Smooth muscle cell of the pulmonary artery (primary cell): ENCODE data around the gene SCN2A. TPM values are rescaled to one million over a fixed set of nuclear protein-coding genes. Genes with fewer than 3 reads are reported as not detected.

Experiments
- total RNA-seq: library from RNA; depleted of rRNA; stranded (reverse); fragments of >200 nt; gene quantifications from 2 replicates; pipeline ENCODE4 v1.2.3, GENCODE V29; 2014

Gene SCN2A
- 1.8 and 2.7 TPM in 2 replicates for total RNA-seq

DNA sequence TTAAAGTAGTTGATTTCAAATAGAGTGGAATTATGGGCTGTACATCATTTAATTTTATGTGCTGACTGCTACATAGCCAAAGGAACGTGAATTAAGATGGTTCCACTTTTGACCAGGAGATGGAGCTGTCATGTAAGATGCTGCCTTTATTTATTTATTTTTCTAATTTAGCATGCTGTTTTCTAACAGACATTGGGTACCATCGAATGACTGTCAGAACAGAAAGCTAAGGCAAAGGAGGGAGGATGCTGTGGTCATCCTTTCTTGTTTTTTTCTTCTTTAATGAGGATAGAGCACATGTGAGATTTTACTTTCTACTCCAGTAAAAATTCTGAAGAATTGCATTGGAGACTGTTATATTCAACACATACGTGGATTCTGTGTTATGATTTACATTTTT is at the start of gene SCN2A:
Gene SCN2A, plus strand, starts transcription at position 185 of the 400 bp plus-strand sequence. CDS start 56,410 bp downstream, outside the sequence.

DNA sequence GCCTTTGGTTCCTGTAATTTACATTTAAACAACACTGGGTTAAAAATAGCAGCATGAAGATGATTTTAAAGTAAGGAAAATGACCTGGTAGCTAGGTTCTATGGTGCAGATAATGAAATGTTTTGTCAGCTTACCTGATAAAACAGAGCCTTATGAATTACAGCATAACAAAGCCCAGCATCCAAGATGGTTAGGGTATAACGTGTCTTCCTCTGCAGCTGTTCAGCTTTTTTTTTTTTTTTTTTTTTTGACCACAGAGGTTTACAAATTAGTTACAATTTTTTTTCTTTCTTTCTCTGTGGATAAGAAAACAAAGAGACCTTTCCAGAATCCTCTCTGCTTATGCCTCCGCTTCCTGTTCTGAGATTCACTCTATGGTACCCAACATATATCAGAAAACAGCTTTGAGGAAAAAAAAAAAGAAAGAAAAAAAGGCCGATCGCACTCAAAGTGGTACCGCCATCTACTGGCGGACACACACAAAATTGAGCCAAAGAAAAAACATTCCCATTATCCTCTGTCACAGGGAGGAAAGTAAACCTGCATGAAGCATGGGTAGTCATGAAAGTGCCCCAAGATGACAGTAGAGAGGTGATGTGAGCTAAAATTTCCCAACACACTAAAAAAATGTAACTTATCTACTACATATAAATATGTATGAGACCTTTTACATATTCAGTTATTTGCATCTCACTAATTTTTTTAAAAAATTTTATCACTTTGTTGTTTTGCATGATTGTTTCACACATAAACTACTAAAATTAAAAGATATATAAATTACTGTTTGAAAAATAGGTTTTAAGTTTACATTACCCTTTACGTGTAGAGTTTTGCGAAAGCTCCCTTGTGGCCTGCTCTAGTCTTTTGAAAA is 35.3 kb upstream of the SCN2A start, which contains the start of gene SCN3A:
Gene SCN3A, minus strand, starts transcription at position 362 of the 871 bp plus-strand sequence. CDS start 27,656 bp downstream, outside the sequence.

Other genes with a start within 250 kb of the SCN2A start
- gene SCN3A, start 35.4 kb upstream of the SCN2A start, total RNA-seq: 0.40 and 0.85 TPM in 2 replicates
- gene CSRNP3, start 230.3 kb downstream of the SCN2A start, total RNA-seq: 1.4 and 2.3 TPM in 2 replicates